ENCODE data around the gene ZNF500.
"Not testable (repeated sequence)": the region's sequence is repeated elsewhere in the genome, so short reads cannot be mapped to it uniquely, and the experiment has no call there.

ZNF500 gene

DNA sequence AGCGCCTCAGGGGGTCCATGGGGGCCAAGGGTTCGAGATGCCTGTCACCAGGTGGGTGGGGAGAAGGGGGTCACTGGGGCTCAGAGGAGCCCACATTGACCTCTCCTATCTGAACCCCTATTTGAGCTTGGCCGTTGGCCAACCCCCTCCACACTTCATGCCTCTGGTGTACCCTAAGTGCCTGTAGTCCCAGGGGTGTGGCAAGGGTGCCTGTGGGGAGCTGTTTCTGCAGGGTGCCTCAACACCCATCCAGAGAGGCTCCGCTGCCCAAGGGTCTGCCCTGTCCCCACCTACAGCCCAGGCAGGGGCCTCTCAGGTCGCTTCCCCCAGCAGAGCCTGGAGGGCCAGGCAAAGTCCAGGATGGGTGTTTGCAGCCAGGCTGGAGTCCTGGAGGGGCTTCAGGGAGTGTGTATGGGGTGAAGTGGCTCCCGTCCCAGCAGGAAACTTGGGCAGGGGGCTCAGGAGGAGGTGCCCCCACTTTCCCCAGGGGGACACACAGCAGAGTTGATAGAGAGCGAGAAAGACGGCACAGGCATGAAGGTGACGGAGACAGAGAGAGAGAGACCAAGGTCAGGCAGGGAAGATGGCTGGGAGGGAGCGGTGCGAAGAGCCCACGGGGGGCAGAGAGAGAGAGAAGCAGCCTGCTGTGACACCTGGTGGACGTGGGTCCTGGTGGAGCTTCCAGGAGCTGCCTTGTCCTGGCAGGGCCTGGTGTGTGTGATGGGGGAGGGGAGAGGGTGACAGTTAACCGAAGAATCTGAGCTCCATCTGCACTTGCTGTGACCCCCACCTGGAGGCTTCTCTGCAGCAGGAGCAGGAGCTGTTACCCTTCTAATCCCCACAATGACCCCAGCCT lies 20.9 kb upstream of the ZNF500 start, which contains the start of gene SEPTIN12:
Gene SEPTIN12, minus strand, starts transcription at position 719 of the 856 bp plus-strand sequence. Its CDS starts 700 bp downstream, at position 19.
- Mint-ChIP-seq H3K4me3 (no peak within 1 kb of the TSS), H3K4me1 (ENCODE audit: low read depth) (peaks cover 3% of the 10 kb centered on the region), H3K36me3 (ENCODE audit: low read depth) (no peaks in the 10 kb centered on the region), H3K9me3 (no peaks in the 10 kb centered on the region), H3K27ac (no peak within 1 kb of the TSS), H3K27me3 (ENCODE audit: low read depth) (no peaks in the 10 kb centered on the region)

DNA sequence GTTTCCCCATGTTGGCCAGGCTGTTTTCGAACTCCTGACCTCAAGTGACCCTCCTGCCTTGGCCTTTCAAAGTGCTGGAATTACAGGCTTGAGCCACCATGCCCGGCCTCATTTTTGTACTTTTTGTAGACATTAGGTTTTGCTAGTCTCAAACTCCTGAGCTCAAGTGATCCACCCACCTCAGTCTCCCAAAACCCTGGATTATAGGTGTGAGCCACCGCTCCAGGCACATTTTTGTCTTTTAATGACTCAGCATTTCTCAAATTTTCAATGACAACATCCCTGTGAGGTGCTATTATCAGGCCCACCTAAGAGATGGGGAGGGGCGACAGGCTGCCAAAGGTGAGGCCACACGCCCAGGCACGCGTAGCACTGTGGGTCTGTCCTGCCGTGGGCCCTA lies 20.1 kb upstream of the ZNF500 start:
- H3K4me1 Mint-ChIP-seq (ENCODE audit: low read depth) = peaks cover 3% of the 10 kb centered on the region
- no peak overlapping the region for H3K4me3 Mint-ChIP-seq
- no peaks in the 10 kb centered on the region for H3K27me3 Mint-ChIP-seq (ENCODE audit: low read depth)
- H3K36me3 Mint-ChIP-seq (ENCODE audit: low read depth) = no peaks in the 10 kb centered on the region
- H3K9me3 Mint-ChIP-seq = no peaks in the 10 kb centered on the region
- H3K27ac Mint-ChIP-seq = no peak overlapping the region

DNA sequence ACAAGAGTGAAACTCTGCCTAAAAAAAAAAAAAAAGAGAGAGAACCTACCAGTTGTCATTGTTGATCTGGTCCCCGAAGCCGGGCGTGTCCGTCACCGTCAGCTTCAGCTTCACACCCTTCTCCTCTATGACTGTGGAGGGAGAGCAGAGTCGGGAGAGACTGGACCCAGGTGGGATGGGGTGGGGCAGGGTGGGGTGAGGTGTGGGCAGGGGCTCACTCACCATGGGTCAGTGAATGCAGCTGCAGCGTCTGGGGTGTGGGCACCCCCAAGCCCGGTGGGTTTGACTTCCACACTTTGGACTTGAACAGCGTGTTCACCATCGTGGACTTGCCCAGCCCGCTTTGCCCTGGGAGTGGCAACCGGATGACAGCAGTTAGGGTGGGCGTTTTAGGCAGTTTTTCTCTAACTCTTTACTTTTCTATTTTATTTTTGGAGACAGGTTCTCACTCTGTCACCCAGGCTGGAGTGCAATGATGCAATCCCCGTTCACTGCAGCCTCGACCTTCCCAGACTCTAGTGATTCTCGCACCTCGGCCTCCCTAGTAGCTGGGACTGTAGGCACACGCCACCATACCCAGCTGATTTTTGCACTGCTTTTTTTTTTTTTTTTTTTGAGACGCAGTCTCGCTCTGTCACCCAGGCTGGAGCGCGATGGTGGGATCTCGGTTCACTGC lies 18.9 kb upstream of the ZNF500 start:
- Mint-ChIP-seq H3K4me3 (no peak overlapping the region), H3K9me3 (no peaks in the 10 kb centered on the region), H3K27ac (no peak overlapping the region), H3K27me3 (ENCODE audit: low read depth) (no peaks in the 10 kb centered on the region), H3K4me1 (ENCODE audit: low read depth) (peaks cover 3% of the 10 kb centered on the region), H3K36me3 (ENCODE audit: low read depth) (no peaks in the 10 kb centered on the region)

DNA sequence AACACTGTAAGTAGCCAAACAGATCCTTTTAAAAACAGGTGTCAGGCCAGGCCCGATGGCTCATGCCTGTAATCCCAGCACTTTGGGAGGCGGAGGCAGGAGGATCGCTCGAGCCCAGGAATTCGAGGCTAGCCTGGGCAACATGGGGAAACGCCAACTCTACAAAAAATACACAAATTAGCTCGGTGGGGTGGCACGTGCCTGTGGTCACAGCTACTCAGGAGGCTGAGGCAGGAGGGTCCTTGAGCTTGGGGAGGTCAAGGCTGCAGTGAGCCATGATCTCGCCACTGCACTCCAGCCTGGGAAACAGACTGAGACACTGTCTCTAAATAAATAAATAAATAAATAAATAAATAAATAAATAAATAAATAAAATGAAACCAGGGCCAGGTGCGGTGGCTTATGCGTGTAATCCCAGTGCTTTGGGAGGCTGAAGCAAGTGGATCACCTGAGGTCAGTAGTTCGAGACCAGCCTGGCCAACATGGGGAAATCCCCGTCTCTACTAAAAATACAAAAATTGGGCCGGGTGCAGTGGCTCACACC lies 17.6 kb upstream of the ZNF500 start:
- H3K4me1 Mint-ChIP-seq (ENCODE audit: low read depth); H3K9me3 Mint-ChIP-seq; H3K27me3 Mint-ChIP-seq (ENCODE audit: low read depth); H3K4me3 Mint-ChIP-seq; H3K36me3 Mint-ChIP-seq (ENCODE audit: low read depth); H3K27ac Mint-ChIP-seq: not testable (repeated sequence)

DNA sequence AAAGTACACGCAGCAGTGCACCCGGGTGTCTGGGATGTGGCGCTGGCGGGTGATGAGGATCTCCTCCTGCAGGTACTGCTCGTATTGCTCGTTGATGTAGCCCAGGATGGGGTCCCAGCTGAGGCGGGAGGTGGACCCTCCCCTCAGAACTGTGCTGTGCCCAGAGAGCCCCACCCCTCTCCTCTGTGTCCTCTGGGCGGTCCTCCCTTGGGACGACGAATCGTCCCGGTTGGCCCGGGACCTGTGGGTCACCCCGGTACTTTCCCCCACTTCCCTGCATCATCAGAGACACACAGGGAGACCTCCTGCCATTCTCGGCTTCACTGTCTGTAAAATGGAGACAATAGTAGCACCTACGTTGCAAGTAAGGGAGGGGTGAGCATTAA lies 17.0 kb upstream of the ZNF500 start:
- H3K4me1 Mint-ChIP-seq (ENCODE audit: low read depth) = no peaks in the 10 kb centered on the region
- H3K36me3 Mint-ChIP-seq (ENCODE audit: low read depth) = no peaks in the 10 kb centered on the region
- H3K4me3 Mint-ChIP-seq = no peak overlapping the region
- H3K9me3 Mint-ChIP-seq = no peaks in the 10 kb centered on the region
- H3K27me3 Mint-ChIP-seq (ENCODE audit: low read depth) = no peaks in the 10 kb centered on the region
- H3K27ac Mint-ChIP-seq = no peak overlapping the region

DNA sequence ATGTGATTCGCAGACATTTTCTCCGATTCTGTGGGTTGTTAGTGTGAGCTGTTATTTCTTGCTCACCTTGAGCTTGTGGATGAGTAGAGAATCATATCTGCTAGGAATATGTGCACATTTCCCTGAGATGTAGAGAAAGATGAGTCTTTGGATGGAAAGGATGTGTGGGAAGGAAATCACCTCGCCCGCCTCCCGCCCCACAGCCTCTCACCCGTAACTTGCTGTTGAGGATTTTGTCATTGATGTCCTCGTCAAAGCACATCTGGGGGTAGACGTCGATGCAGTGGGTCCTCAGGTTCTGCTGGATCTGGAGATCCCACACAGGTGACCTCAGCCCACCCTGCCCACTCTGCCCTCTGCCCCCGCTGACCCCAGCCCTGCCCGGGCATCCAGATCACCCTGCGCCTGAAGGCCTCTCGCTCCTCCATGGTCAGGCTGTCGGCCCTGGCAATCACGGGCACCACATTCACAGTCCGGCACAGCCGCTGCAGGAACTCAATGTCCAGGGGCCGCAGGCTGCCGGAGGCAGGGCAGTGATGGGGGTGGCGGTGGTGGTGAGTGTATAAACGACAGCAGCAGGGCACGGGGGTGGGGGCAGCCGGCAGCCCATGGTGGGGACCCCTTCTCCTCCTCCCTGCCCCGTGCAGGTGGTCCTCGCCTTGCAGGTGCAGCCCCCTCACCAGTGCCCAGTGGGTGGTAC lies 16.4 kb upstream of the ZNF500 start:
- Mint-ChIP-seq H3K4me1 (ENCODE audit: low read depth) (no peaks in the 10 kb centered on the region), H3K27ac (no peak overlapping the region), H3K27me3 (ENCODE audit: low read depth) (no peaks in the 10 kb centered on the region), H3K9me3 (no peaks in the 10 kb centered on the region), H3K36me3 (ENCODE audit: low read depth) (no peaks in the 10 kb centered on the region), H3K4me3 (no peak overlapping the region)

DNA sequence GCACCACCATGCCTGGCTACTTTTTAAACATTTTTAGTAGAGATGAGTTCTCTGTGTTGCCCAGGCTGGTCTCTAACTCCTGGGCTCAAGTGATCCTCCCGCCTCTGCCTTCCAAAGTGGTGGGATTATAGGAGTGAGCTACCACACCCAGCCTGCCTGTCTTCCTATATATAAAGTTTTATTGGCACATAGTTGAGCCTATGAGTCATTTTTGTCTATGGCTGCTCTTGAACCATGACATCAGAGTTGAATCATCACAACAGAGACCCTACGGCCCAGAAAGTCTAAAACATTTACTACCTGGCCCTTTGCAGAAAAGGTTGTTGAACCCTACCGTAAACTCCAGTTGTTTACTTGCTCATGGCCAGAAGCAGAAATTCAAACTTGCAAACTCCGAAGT lies 13.3 kb upstream of the ZNF500 start:
- Mint-ChIP-seq H3K4me1 (ENCODE audit: low read depth) (no peaks in the 10 kb centered on the region), H3K36me3 (ENCODE audit: low read depth) (no peaks in the 10 kb centered on the region), H3K4me3 (no peak overlapping the region), H3K27me3 (ENCODE audit: low read depth) (no peaks in the 10 kb centered on the region), H3K9me3 (no peaks in the 10 kb centered on the region), H3K27ac (no peak overlapping the region)

DNA sequence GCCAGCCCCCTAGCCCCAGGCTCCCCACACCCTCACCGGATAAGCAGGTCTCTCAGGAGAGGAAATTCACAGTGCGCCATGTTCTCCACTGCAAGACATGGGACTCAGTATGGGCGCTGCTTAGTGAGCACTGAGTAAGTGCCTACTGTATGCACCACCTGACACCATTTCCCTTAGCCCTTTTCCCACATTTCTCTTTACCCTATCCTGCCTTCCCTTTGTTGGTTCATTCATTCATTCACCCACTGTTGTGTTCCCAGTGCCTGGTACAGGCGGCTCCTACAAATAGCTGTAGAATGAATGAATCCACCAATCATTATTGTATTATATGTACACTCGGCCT lies 11.1 kb upstream of the ZNF500 start:
- Mint-ChIP-seq H3K9me3 (no peaks in the 10 kb centered on the region), H3K27me3 (ENCODE audit: low read depth) (no peaks in the 10 kb centered on the region), H3K36me3 (ENCODE audit: low read depth) (no peaks in the 10 kb centered on the region), H3K4me3 (no peak overlapping the region), H3K4me1 (ENCODE audit: low read depth) (no peaks in the 10 kb centered on the region), H3K27ac (no peak overlapping the region)

DNA sequence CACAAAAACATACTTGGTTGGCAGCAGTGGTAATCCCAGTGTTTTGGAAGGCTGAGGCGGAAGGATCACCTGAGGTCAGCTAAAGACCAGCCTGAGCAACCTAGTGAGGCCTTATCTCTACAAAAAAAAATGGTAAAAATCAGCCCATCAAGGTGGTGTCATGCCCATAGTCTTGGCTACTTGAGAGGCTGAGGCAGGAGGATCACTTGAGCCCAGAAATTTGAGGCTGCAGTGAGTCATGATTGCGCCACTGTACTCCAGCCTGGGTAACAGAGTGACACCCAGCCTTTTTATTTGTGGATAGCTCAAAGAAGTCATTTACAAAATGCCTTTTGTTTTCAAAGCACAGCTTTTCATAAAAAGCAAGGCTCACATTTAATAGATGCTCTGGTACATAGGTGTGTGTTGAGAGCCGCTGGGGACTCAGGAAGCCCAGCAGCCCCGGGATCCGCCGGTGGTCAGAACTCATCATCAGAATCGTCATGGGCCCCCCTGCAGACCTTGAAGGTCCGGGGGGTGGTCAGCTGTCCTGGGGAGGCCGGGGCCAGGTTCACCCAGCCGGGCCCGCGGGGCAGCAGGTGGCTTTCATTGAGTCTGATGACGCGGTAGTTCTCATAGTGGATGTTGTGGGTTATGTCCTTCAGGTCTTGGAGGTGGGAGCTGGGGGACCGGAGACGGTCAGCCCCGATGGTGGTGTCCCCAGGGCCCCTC lies 10.5 kb upstream of the ZNF500 start:
- Mint-ChIP-seq H3K4me3 (no peak overlapping the region), H3K27me3 (ENCODE audit: low read depth) (no peaks in the 10 kb centered on the region), H3K9me3 (no peaks in the 10 kb centered on the region), H3K27ac (no peak overlapping the region), H3K36me3 (ENCODE audit: low read depth) (no peaks in the 10 kb centered on the region), H3K4me1 (ENCODE audit: low read depth) (no peaks in the 10 kb centered on the region)

DNA sequence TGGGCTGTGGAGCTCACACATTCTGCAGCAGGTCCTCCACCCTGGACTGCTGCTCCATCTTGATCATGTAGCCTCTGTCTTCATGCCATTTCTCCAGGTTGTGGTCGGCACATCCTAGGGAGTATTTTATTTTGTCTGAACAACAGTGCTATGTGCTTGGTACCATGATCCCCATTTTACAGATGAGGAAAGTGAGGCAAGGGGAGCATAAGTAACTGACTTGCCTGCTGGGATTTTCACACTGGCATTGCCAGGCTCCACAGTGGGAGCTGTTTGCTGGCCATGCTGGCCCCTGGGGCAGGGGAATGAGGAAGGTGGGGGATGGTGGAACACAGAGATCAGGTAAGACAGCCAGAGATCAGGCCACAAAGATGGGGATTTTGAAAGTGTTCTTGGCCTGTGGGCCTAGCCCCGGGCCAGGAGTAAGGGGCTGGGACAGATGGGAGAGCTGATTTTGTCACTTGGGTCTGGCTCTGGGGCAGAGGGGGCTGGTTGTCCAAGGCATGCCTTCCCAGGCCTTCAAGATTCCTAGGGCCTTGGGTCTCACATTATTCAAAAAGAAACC lies 9.3 kb upstream of the ZNF500 start:
- Mint-ChIP-seq H3K27me3 (ENCODE audit: low read depth) (no peaks in the 10 kb centered on the region), H3K4me3 (no peak overlapping the region), H3K9me3 (no peaks in the 10 kb centered on the region), H3K4me1 (ENCODE audit: low read depth) (no peaks in the 10 kb centered on the region), H3K27ac (no peak overlapping the region), H3K36me3 (ENCODE audit: low read depth) (no peaks in the 10 kb centered on the region)

DNA sequence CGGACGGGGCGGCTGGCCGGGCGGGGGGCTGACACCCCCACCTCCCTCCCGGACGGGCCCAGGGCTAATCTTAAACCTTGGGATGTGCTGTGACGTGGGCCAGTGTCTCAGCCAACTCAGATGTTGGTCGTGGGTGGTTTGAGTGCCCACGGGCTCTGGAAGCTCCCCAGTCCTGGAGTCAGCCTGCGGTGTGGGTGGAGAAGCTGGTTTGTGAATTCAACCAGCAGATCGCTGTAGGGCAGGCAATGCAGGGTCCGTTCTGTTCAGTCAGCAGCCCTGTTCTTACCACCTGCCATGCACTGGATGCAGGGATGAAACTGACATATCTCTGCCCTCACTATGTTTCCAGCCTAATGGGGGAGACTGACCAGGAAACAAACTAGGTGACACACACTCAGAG lies 8.0 kb upstream of the ZNF500 start:
- H3K9me3 Mint-ChIP-seq = no peaks in the 10 kb centered on the region
- no peaks in the 10 kb centered on the region for H3K27me3 Mint-ChIP-seq (ENCODE audit: low read depth)
- H3K36me3 Mint-ChIP-seq (ENCODE audit: low read depth) = no peaks in the 10 kb centered on the region
- H3K4me1 Mint-ChIP-seq (ENCODE audit: low read depth) = no peaks in the 10 kb centered on the region
- no peak overlapping the region for H3K27ac Mint-ChIP-seq
- H3K4me3 Mint-ChIP-seq = no peak overlapping the region

DNA sequence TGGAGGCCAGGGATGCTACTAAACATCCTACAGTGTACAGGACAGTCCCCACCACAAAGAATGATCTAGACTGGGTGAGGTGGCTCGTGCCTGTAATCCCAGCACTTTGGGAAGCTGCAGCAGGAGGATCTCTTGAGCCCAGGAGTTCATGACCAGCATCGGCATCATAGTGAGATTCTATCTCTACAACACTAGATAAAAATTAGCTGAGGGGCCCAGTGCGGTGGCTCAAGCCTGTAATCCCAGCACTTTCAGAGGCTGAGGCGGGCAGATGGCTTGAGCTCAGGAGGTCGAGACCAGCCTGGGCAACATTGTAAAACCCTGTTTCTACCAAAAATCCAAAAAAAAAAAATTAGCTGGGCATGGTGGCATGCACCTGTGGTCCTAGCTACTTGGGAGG lies 5.4 kb upstream of the ZNF500 start:
- H3K27me3 Mint-ChIP-seq (ENCODE audit: low read depth) = no peaks in the 10 kb centered on the region
- no peaks in the 10 kb centered on the region for H3K9me3 Mint-ChIP-seq
- H3K4me3 Mint-ChIP-seq = no peak overlapping the region
- no peaks in the 10 kb centered on the region for H3K36me3 Mint-ChIP-seq (ENCODE audit: low read depth)
- no peak overlapping the region for H3K27ac Mint-ChIP-seq
- peaks cover 11% of the 10 kb centered on the region for H3K4me1 Mint-ChIP-seq (ENCODE audit: low read depth)

DNA sequence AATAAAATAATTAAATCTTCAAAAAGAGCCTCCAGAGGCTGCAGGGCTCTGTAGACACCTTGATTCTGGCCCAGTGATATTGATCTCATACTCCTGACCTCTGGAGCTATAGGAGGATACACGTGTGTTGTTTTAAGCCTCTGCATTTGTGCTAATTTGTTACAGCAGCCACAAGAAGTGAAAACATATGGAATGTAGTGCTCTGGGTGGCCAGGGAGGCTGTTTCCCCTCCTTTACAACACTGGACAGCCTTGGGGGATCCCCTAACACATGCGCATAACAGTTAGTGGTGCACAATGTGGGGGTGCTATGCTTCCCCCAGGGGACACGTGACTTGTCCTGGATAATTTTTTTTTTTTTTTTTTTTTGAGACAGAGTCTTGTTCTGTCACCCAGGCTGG lies 4.7 kb upstream of the ZNF500 start:
- H3K36me3 Mint-ChIP-seq (ENCODE audit: low read depth) = no peaks in the 10 kb centered on the region

DNA sequence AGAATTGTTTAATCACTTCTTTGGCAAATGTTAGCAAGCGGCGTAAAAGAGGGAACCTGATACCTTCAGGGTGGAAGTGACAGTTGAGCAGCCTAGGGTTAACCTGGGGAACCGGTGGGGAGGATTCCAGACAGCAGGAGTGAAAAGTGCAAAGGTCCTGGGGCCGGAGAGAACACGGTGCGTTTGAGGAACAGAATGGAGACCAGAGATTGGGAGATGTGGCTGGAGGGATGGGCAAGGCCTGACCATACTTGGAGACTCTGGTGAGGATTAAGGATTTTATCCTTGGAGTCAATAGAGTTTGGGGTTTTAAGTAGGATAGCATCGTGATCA lies 2.3 kb upstream of the ZNF500 start:
- H3K4me3 Mint-ChIP-seq = peak overlapping the region; percentile 33
- no peaks in the 10 kb centered on the region for H3K9me3 Mint-ChIP-seq
- peak overlapping the region; percentile 1 for H3K27ac Mint-ChIP-seq
- H3K27me3 Mint-ChIP-seq (ENCODE audit: low read depth) = no peaks in the 10 kb centered on the region
- peaks cover 6% of the 10 kb centered on the region for H3K36me3 Mint-ChIP-seq (ENCODE audit: low read depth)
- peaks cover 21% of the 10 kb centered on the region for H3K4me1 Mint-ChIP-seq (ENCODE audit: low read depth)

More for the DNA sequence above, 4.7 kb upstream of the ZNF500 start:
- Mint-ChIP-seq H3K9me3 (no peaks in the 10 kb centered on the region), H3K27me3 (ENCODE audit: low read depth) (no peaks in the 10 kb centered on the region), H3K4me1 (ENCODE audit: low read depth) (peaks cover 14% of the 10 kb centered on the region), H3K27ac (no peak overlapping the region), H3K4me3 (no peak overlapping the region)
